Measurements from ENCODE around the gene ABCB8. TPM values are rescaled to one million over a fixed set of nuclear protein-coding genes. Genes with fewer than 3 reads are reported as not detected.

Gene ABCB8
- total RNA-seq, 1 experiment from 2014 or later = 29.7 TPM

DNA sequence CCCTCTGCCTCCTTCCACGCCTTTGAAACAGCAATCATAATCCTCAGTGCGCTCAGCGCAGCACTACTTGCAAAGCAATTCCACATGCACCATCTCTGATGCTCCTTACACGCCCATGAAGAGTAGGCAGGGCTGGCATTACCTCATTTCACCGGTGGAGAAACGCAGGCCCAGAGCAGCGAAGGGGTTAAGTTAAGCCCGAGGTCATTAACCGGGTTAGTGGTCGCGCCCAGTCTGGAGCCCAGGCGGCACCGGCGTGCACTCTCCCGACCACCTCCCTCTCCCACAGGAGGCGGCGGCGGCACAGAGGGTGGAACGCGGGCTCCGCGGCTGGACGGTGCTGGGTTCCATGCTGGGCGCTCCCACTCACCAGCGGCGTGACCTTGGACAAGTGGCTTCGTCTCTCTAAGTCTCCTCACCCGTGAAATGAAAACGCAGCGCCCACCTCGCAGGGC lies 51.8 kb downstream of the ABCB8 start:
- H3K36me3 ChIP-seq (replicated peaks; ENCODE audit: control insufficient read depth, insufficient read depth, low read length) = no peaks in the 10 kb centered on the region; the same call in 1 of the 2 replicates
- peak; percentile 76 for DNase-seq
- peaks cover 5% of the 10 kb centered on the region; the same call in 1 of the 2 replicates for H3K27me3 ChIP-seq (ENCODE audit: control insufficient read depth, insufficient read depth, low read length)
- H3K4me3 ChIP-seq (ENCODE audit: insufficient read depth, low read depth, low read length) = peak overlapping the region; percentile 95

DNA sequence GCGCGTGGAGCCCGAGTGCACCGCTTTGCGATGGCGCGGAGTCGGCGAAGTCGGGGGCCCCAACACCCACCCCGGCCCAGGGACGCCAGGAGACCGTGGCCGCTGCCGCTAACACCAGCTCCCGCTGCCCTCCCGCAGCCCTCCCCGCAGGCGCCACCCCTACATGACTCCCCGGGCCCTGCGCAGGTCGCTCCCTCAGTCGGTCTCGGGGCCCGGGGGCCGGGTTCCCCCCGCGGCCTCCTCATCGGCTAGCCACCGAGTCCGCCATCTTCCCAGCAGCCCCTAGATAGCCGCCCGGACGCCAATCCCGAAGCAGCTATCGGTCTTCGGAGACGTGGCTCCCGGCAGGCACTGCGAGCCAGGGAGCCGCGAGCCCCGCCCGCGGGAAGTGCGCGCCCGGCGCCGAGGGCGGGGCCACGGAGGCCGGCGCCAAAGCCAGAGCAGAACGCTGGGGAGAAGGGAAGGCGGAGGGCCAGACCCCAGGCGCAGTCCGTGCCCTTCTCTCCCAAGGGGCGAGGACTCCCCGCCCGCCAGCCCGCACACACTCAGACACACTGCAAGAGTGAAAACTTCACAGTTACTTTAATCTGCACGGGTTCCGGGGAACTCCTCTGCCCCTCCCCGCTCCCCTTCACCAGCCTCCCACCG lies 52.4 kb downstream of the ABCB8 start, which contains the start of gene FASTK:
TSS of gene FASTK (minus strand) at position 288 of the 648 bp plus-strand sequence. CDS start at position 245, 43 bp downstream.
- Histone ChIP-seq H3K4me3 (ENCODE audit: insufficient read depth, low read depth, low read length) (peak within 1 kb of the TSS; percentile 95), H3K36me3 (replicated peaks; ENCODE audit: control insufficient read depth, insufficient read depth, low read length) (no peaks in the 10 kb centered on the region; the same call in 1 of the 2 replicates), H3K27me3 (ENCODE audit: control insufficient read depth, insufficient read depth, low read length) (peaks cover 5% of the 10 kb centered on the region; the same call in 1 of the 2 replicates)
- DNase-seq = peak; percentile 98

DNA sequence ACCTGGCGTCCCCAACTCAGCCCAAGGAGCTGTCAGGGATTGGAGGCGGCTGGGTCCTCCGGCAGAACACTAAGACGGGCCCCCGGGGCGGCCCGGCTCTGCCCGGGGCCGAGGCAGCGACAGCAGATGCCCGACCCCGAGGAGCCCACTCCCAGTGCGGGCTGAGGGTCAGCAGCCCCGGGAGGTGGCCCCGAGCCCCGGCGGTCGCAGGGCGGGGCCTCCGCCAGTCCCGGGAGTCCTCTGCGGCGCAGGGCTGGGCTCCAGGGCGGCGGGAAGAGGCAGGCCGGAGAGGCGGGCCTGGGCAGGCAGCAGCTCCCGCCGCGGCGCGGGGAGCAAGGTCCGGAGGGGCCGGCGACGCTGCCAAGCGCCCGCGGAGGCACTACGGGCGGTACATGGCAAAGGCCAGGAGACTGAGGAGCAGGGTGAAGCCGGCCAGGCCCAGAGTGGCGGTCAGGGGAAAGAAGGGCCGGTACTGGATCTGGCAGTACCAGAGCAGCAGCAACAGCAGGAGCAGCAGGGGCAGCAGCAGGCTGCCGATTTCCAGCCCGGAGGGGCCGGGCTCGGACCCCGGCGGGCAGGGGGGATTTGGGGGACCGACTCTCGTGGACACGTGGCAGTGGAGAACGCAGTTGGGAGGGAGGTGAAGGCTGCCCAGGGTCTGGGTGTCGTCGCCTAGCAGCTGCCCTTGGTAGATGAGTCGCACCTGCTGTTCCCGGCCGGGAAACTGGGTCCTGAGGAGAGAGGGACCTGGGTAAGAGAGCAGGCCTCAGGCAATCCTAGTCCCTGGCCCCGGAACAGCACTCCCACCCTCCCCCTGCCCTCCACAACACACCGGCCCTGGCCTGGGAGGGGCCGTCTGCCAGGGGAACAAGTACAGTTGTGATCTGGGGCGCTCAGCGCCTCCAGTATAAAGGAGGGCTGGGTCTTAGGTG lies 53.2 kb downstream of the ABCB8 start:
- Histone ChIP-seq H3K36me3 (replicated peaks; ENCODE audit: control insufficient read depth, insufficient read depth, low read length) (no peaks in the 10 kb centered on the region; the same call in 1 of the 2 replicates), H3K27me3 (ENCODE audit: control insufficient read depth, insufficient read depth, low read length) (peaks cover 5% of the 10 kb centered on the region; the same call in 1 of the 2 replicates), H3K4me3 (ENCODE audit: insufficient read depth, low read depth, low read length) (peak overlapping the region; percentile 95)
- peak; percentile 86 for DNase-seq

DNA sequence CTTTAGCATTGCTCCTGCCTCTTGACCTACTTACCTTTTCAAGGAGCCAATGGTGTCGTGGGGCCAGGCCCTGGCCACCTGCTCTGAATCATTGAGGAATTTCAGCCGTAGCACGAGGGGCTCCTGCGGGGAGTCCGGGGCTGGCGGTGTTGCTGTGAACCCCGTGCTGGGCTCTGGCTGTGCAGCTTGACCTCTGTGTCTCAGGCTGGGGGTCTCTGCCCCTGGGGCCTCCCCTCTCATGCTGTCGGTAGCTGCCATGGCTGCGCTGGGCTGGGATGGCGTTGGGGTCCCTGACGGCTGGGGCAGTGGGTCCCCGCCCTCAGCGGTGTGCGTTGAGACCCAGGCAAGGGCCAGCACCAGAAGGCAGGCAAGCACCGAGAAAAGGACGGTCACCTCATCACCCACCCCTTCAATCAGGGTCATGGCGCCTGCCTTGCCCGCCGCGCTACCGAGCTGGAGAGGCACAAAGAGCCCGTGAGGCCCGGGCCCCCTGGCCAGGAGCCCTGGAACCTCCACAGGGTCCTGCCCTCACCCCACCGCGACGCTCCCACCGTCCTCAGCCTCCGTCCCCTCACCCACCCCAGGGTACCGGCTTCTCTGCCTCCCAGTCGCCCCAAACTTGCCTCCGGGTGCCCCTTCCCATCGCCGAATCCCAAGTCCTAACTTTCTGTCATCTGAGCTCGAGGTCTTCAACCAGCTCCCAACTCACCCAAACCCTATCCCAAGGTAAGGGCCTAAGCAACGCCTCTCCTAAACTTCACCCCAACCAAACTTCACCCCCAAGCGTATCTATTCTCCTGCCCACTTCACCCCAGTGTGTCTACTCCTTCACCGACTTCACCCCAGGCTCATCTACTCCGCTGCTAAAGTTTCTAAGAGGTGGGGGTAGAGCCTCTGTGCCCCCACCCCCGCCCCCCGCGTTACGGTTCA lies 54.2 kb downstream of the ABCB8 start:
- DNase-seq = peak; percentile 52
- Histone ChIP-seq H3K27me3 (ENCODE audit: control insufficient read depth, insufficient read depth, low read length) (peaks cover 10% of the 10 kb centered on the region; the same call in 1 of the 2 replicates), H3K36me3 (replicated peaks; ENCODE audit: control insufficient read depth, insufficient read depth, low read length) (no peaks in the 10 kb centered on the region; the same call in 1 of the 2 replicates), H3K4me3 (ENCODE audit: insufficient read depth, low read depth, low read length) (peak overlapping the region; percentile 73)

DNA sequence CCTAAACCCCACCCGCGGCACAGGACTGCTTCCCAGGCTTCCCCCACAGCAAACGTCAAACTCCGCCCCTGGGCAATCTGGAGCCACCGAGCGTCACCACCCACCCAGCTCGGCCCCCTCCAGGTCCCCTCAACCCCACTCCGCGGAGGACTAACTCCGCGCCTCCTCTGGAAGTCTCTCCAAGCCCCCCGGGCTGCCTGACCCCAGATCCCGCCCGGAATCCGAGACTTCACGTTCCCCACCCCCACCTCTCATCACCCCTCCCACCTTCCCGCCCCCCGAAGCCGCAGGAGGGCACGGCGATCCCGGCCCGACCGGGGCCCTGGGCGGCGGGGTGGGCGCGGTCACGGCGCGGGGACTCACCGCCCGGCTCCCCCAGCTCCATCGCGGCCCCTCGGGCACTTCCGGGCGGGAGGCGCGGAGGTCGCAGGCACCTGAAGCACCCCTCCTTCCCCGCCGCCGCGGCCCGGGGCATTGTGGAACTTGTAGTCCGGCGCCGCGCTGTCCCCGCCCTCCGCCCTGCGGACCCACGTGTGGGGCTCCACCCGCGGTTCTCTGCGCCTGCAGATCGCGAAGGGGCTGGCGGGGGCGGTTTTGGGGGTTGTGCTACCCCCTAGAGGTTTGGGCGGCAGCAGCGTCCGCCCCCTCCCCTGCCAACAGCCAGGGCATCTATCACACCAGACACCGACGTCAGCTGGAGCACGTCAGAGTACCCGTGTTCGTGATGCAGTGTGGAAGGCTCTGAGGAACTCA lies 55.0 kb downstream of the ABCB8 start, which contains the start of gene TMUB1:
TSS of gene TMUB1 (minus strand) at position 423 of the 753 bp plus-strand sequence. CDS start 930 bp downstream, outside the sequence.
- peaks cover 17% of the 10 kb centered on the region; the same call in 1 of the 2 replicates for H3K27me3 ChIP-seq (ENCODE audit: control insufficient read depth, insufficient read depth, low read length)
- peak within 1 kb of the TSS; percentile 73 for H3K4me3 ChIP-seq (ENCODE audit: insufficient read depth, low read depth, low read length)
- H3K36me3 ChIP-seq (replicated peaks; ENCODE audit: control insufficient read depth, insufficient read depth, low read length) = no peaks in the 10 kb centered on the region; the same call in 1 of the 2 replicates
- peak; percentile 93 for DNase-seq

DNA sequence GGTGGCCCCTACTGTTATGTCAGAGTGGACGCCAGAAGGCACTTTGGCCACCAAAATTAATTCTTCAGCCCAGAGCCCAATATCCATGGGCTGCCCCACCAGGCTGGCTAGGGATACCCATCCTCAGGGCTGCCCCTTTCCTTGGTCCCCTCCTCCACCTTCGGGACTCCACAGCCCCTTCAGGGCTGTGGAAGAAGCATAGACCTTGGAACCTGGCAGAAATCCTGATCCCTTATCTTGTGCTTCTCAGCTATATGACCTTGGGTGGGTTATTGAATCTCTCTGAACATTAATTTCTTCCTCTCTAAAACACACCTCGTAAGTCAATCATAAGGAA lies 55.5 kb downstream of the ABCB8 start:
- H3K36me3 ChIP-seq (replicated peaks; ENCODE audit: control insufficient read depth, insufficient read depth, low read length) = no peaks in the 10 kb centered on the region; the same call in 1 of the 2 replicates
- H3K27me3 ChIP-seq (ENCODE audit: control insufficient read depth, insufficient read depth, low read length) = peaks cover 17% of the 10 kb centered on the region; the same call in 1 of the 2 replicates
- peak; percentile 63 for DNase-seq
- H3K4me3 ChIP-seq (ENCODE audit: insufficient read depth, low read depth, low read length) = peak overlapping the region; percentile 73

DNA sequence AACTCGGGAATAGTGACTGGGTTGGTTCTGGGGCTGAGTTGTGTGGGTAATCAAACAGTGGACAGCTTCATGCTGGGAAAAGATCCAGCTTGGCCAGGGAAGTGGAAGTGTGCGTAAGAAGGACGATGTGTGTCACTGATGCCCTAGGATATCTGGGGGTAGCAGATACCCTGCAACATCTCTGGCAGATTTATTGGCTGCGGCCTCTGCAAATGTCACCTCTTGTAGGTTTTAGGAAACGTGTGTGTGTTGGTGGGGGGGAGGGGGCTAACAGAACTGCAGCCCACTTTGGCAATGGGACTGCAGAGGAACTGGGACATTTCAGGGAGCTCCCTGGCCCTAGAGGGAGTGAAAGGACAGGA lies 57.1 kb downstream of the ABCB8 start:
- no peak for DNase-seq
- H3K4me3 ChIP-seq (ENCODE audit: insufficient read depth, low read depth, low read length) = peak overlapping the region; percentile 78; the same call in 1 of the 2 replicates

DNA sequence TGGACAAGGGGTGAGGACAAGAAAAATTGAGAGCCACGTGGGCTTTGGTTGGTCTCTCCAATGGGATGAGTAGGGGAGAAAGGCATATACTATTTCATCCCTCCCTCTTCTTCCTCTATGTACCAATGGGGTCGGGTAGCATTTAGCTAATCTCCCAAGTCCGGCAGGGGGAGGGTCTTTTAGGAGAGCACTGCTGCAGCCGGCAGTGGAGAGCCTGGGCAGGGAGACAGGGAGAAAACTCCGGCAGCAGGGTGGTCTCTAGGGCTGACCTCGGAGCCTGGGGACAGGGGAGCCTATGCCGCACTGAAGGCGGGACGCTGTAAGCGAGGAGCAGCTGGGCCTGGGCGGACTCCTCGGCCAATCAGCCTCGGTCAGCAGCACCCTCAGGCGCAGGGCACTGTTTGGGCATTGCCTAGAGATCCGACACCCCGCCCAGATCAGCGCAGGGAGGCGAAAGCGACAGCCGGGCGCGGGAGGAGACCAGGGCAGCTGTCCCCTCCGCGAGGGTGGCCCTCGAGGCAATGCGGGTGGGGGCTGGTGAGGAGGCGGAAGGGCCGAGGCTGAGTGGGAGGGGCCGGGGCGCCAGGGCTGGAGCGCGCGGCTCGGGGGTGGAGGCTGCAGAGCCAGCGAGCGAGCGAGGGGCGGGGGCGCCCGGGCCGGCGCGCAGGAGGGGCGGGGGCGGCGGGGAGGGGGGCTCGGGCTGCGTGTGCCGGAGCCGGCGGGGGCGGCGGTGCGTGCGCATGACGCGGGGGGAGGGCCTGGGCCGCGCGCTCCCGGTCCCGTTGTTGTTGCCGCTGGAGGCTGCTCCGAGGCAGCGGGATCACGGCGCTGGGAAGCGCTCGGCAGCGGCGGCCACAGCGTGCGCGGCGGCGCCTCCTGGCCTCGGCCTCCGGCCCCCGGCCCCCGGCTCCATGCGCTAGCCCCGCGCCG lies 57.7 kb downstream of the ABCB8 start, which contains the start of gene AGAP3:
TSS of gene AGAP3 (plus strand) at position 785 of the 930 bp plus-strand sequence. CDS start 267 bp downstream, outside the sequence.
- Histone ChIP-seq H3K4me3 (ENCODE audit: insufficient read depth, low read depth, low read length) (peak within 1 kb of the TSS; percentile 90), H3K36me3 (replicated peaks; ENCODE audit: control insufficient read depth, insufficient read depth, low read length) (no peaks in the 10 kb centered on the region), H3K27me3 (ENCODE audit: control insufficient read depth, insufficient read depth, low read length) (peaks cover 17% of the 10 kb centered on the region; the same call in 1 of the 2 replicates)
- peak; percentile 99 for DNase-seq

More for the DNA sequence above, 57.1 kb downstream of the ABCB8 start:
- Histone ChIP-seq H3K27me3 (ENCODE audit: control insufficient read depth, insufficient read depth, low read length) (peaks cover 17% of the 10 kb centered on the region; the same call in 1 of the 2 replicates), H3K36me3 (replicated peaks; ENCODE audit: control insufficient read depth, insufficient read depth, low read length) (no peaks in the 10 kb centered on the region)

DNA sequence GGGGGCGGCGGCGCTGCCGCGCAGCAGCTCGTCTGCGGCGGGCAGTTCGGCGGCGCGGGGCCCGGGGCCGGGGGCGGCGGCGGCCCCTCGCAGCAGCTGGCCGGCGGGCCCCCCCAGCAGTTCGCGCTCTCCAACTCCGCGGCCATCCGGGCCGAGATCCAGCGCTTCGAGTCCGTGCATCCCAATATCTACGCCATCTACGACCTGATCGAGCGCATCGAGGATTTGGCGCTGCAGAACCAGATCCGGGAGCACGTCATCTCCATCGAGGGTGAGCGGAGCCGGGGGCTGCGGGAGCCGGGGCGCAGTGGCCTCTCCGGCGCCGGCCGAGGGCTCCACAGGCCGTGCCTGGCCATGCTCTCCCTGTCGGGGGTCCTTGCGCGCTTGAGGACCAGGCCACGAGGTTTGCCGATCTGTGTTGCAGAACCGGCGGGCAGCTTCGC lies 58.6 kb downstream of the ABCB8 start:
- H3K27me3 ChIP-seq (ENCODE audit: control insufficient read depth, insufficient read depth, low read length) = peaks cover 17% of the 10 kb centered on the region; the same call in 1 of the 2 replicates
- H3K36me3 ChIP-seq (replicated peaks; ENCODE audit: control insufficient read depth, insufficient read depth, low read length) = no peaks in the 10 kb centered on the region
- DNase-seq = peak; percentile 79
- H3K4me3 ChIP-seq (ENCODE audit: insufficient read depth, low read depth, low read length) = peak overlapping the region; percentile 90

DNA sequence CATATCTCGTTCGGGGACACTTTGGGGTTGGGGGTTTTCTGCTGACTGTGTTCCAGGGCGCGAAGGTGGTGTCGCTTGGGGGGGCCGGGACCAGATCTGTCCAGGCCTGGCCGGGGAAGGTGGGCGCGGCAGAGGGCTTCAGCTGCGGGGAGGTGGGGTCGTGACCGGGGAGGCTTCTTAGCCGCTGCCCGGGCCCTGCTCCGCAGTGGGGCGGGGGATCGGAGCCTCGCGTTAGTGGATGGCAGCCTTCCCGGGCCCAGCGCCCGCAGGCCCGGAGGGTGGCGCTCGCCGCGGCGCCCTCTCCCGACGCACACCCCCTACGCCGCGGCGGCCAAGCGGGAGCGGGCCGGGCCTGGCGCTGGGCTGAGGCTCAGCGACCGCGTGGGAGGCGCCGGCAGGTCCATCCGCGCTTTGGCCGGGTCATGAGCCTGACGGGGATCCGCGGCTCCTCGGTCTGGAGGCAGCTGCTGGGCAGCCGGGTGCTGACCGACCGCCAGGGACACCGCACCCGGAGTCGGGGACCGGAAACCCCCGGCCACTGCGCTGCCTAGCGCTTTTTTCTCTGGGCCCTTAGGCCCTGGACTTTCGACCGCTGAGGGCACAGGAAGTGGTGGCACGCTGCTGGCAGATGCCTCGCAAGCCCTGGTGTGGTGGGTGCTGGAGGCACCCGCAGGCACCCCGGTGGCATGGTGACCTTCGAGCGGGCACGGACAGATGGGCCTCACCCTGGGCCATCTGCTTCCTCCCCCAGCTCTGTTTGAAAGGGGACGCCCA lies 59.2 kb downstream of the ABCB8 start:
- DNase-seq = peak; percentile 83
- Histone ChIP-seq H3K36me3 (replicated peaks; ENCODE audit: control insufficient read depth, insufficient read depth, low read length) (no peaks in the 10 kb centered on the region), H3K27me3 (ENCODE audit: control insufficient read depth, insufficient read depth, low read length) (peaks cover 17% of the 10 kb centered on the region; the same call in 1 of the 2 replicates), H3K4me3 (ENCODE audit: insufficient read depth, low read depth, low read length) (peak overlapping the region; percentile 90)

DNA sequence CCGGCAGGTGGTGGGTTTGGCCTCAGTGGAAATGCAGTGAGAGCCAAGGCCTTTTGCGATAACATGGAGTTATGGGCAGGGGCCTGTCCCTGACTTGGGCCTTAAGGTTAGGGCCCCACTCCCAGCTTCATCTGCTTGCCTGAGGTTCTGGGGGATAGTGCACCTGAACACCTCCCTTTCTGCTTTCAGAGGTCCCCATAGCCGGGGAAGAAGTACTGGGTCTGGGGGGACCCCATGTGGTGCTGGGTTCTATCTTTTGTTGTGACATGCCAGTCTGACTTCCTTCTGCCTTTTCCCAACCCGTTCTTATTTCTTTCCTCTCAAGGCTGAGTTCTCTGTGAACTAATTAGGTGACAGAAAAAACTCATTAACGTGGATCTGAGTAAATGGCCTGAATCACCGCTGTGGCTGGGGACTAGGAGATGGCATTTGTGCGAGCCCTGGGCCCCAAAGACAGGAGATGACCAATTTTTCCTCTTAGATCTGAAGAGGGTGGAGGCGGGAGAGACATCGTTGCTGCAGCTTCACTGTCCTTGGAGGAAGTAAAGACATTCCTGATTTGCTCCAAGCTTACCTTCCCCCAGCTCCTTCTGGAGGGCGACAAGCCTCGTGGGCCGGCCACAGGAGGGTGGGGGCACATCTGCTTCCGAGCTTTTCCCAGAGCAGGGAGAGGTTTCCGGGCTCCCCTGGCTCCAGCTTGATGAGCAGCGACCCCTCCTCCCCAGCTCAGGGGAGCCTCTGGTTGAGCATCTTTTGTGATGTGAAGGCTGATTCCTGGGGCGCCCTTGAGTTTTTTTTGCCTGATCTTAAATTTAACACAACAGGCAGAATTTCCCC lies 60.0 kb downstream of the ABCB8 start:
- Histone ChIP-seq H3K27me3 (ENCODE audit: control insufficient read depth, insufficient read depth, low read length) (peaks cover 17% of the 10 kb centered on the region; the same call in 1 of the 2 replicates), H3K4me3 (ENCODE audit: insufficient read depth, low read depth, low read length) (peak overlapping the region; percentile 90), H3K36me3 (replicated peaks; ENCODE audit: control insufficient read depth, insufficient read depth, low read length) (no peaks in the 10 kb centered on the region)
- DNase-seq = peak; percentile 76

Measured in H7 (cell line).